Upper lobe of left lung (tissue), 6 donors: ENCODE measurements around the gene SUGP1. TPM values are rescaled to one million over a fixed set of nuclear protein-coding genes. Genes with fewer than 3 reads are reported as not detected.

ENCODE experiments used
- ATAC-seq, 2 donors: fragments of 200-7000 bp; cut with Tn5 transposase; one replicate each; pipeline ENCODE4 v1.9.1; 2022; ENCODE audit warnings: mild to moderate bottlenecking in 2 of 2, moderate library complexity in 2 of 2; ENCODE audit not compliant: low FRiP score in 2 of 2
- DNase-seq, 2 donors: peaks; one replicate each; pipeline ENCODE4 v3.0.0-alpha.2; 2019 to 2020
- H3K27ac ChIP-seq, 4 donors: fragments of 200-600 bp; sonication (generic); one replicate each; pipeline ENCODE4 v1.5.1; 2016 to 2019
- H3K27me3 ChIP-seq, 4 donors: fragments of 200-600 bp; sonication (generic); one replicate each; pipeline ENCODE4 v1.5.1; 2017 to 2019
- H3K36me3 ChIP-seq, 4 donors: fragments of 200-600 bp; sonication (generic); one replicate each; pipeline ENCODE4 v1.5.1; 2016 to 2019
- H3K4me1 ChIP-seq, 4 donors: fragments of 200-600 bp; sonication (generic); one replicate each; pipeline ENCODE4 v1.5.1; 2018 to 2019
- H3K4me3 ChIP-seq, 4 donors: fragments of 200-600 bp; sonication (generic); one replicate each; pipeline ENCODE4 v1.5.1; 2017 to 2019; ENCODE audit warnings: mild to moderate bottlenecking in 2 of 4, moderate library complexity in 1 of 4
- H3K9me3 ChIP-seq, 4 donors: fragments of 200-600 bp; sonication (generic); one replicate each; pipeline ENCODE4 v1.5.1; 2018 to 2019
- EP300 ChIP-seq, 4 donors: sonication (generic); formaldehyde crosslinking; IDR thresholded peaks; one replicate each; pipeline ENCODE4 v1.5.1; 2017; ENCODE audit warnings: antibody characterized with exemption in 4 of 4, control low read depth in 2 of 4
- POLR2A ChIP-seq, 4 donors: fragments of 450-650 bp; IDR thresholded peaks; one replicate each; pipeline ENCODE4 v1.5.1; 2016 to 2017; ENCODE audit warnings: antibody characterized with exemption in 4 of 4, mild to moderate bottlenecking in 2 of 4
- POLR2AphosphoS5 ChIP-seq, 2 donors: sonication (generic); formaldehyde crosslinking; IDR thresholded peaks; one replicate each; pipeline ENCODE4 v1.5.1; 2017; ENCODE audit warnings: antibody characterized with exemption in 2 of 2
- WGBS, 2 donors: methylation state at CpG; one replicate each; pipeline ENCODE4 v1.1.5; 2017 to 2018; 5-methylcytosine and 5-hydroxymethylcytosine counted together
- total RNA-seq, 6 donors: library from RNA; depleted of rRNA in 4 of 6; stranded (reverse); fragments of >200 nt in 4 of 6; gene quantifications; one replicate each; pipeline versions ENCODE4 v1.1.0 to v1.2.1, GENCODE V29; 2016 to 2021
- TF ChIP-seq, protein P1 (sequence below), 6 experiments: fragments of 450-650 bp in 4 of 6; fragments of 200-600 bp in 2 of 6; sonication (generic) in 2 of 6; IDR thresholded peaks; one replicate each; pipeline ENCODE4 v1.5.1; 2016 to 2019; ENCODE audit warnings: antibody characterized with exemption in 6 of 6
- donor health status: DM: no; HTN: no; CAD: no; lungs with moderate emphysema.
- donor health status: DM: no; HTN: yes; CAD: no; lungs with severe emphysema.

The SUGP1 gene
- total RNA-seq, 6 donors from 2014 or later, result 22.6 to 62.9 (median 42.6) TPM

DNA sequence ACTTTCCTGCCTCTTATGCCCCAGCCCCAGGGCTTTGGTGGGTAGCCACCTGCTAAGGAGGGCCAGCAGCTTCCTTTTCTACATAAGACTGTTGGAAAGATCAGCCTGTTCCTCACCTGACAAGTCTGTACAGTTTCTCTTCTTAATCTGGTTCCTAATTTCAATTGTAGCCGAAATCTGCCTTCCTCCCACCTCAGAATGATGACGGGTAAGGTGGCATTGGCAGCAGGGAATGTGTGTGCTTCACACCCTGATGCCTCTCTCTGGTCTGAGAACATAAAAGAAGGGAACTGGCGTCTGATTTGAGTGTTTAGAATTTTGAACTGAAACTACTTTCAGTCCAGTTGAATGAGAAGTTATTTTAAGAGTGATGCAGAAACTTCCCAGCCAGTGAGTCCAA lies 16.3 kb upstream of the SUGP1 start:
- WGBS, 2 donors, result 55 to 59% methylated on average over 3 of the region's 3 CpGs
- no peaks in the 10 kb centered on the region for H3K27me3 ChIP-seq
- no peak for ATAC-seq
- H3K9me3 ChIP-seq, result no peaks in the 10 kb centered on the region
- peaks cover 31 to 98% (median 82%) of the 10 kb centered on the region in 4 donors for H3K36me3 ChIP-seq
- TF ChIP-seq POLR2AphosphoS5 (IDR thresholded peaks at IDR 0.05), result no peak
- no peak for TF ChIP-seq POLR2A (IDR thresholded peaks at IDR 0.05)
- H3K27ac ChIP-seq, result no peak overlapping the region
- no peaks in the 10 kb centered on the region for H3K4me1 ChIP-seq
- H3K4me3 ChIP-seq, result no peak overlapping the region
- DNase-seq, result no peak

DNA sequence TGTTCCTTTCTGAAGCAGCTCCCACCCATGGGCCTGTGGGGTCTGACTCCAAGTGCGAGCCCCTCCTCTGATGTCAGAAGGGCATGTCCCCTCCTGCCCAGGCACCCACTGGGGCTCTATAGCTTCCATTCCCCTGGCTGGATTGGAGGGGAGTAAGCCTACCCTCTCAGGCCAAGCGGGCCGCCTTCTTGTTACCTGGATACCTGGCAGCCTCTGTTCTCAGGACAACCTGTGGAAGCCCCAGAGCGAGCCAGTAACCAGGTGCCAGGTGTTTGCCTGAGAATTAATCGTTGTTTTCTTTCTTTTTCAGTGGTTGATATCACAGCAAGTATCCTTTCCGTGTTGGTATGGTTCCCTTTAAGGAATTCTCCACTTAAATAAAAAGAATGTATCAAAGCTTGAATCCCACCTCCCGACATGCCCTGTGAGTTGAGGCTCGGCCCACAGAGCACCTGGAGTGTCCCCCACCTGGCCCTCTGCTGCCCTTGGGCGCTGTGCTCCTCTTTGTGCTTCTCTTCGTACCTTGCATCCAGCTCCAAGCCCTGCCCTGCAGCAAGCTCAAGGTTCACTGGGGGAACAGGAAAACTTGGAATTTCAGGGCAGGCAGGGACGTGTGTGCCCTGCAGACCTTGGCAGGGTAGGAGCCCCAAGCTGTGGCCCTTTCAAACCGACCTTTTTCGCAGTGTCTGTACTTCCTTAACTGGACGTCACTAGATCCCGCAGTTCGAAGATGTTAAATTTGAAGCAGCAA lies 15.3 kb upstream of the SUGP1 start:
- no peaks in the 10 kb centered on the region for H3K9me3 ChIP-seq
- H3K36me3 ChIP-seq, result peaks cover 26 to 98% (median 81%) of the 10 kb centered on the region in 4 donors
- no peak for TF ChIP-seq POLR2AphosphoS5 (IDR thresholded peaks at IDR 0.05)
- TF ChIP-seq POLR2A (IDR thresholded peaks at IDR 0.05), result no peak
- TF ChIP-seq, protein P1, sequence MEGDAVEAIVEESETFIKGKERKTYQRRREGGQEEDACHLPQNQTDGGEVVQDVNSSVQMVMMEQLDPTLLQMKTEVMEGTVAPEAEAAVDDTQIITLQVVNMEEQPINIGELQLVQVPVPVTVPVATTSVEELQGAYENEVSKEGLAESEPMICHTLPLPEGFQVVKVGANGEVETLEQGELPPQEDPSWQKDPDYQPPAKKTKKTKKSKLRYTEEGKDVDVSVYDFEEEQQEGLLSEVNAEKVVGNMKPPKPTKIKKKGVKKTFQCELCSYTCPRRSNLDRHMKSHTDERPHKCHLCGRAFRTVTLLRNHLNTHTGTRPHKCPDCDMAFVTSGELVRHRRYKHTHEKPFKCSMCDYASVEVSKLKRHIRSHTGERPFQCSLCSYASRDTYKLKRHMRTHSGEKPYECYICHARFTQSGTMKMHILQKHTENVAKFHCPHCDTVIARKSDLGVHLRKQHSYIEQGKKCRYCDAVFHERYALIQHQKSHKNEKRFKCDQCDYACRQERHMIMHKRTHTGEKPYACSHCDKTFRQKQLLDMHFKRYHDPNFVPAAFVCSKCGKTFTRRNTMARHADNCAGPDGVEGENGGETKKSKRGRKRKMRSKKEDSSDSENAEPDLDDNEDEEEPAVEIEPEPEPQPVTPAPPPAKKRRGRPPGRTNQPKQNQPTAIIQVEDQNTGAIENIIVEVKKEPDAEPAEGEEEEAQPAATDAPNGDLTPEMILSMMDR (IDR thresholded peaks at IDR 0.05), result no peak
- no peak for TF ChIP-seq EP300 (IDR thresholded peaks at IDR 0.05)
- ATAC-seq (no peak), DNase-seq (no peak)
- no peaks in the 10 kb centered on the region for H3K4me1 ChIP-seq
- H3K27ac ChIP-seq, result no peak overlapping the region
- H3K4me3 ChIP-seq, result no peak overlapping the region
- 92% methylated on average over 16 of the region's 16 CpGs for WGBS, 2 donors
- no peaks in the 10 kb centered on the region for H3K27me3 ChIP-seq

DNA sequence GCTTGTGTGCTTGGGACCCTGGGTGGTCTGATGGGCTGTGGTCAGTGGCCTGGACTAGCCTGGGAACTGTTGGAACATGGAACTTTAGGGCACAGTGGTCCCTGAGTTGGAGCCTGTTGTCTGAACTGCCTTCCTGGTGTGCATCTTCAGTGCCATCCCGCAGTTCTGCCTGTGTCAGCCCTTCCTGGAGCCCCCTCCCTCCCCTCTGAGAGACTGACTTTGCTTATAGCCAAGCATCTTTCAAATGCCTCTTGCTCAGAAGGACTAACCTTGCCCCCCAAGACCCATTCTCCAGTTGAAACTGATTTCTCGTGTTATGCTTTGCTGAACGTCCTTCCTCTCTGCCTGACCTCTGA lies 14.7 kb upstream of the SUGP1 start:
- Histone ChIP-seq H3K27me3 (no peaks in the 10 kb centered on the region), H3K27ac (no peak overlapping the region), H3K4me1 (no peaks in the 10 kb centered on the region), H3K36me3 (peaks cover 28 to 98% (median 85%) of the 10 kb centered on the region in 4 donors), H3K9me3 (no peaks in the 10 kb centered on the region), H3K4me3 (no peak overlapping the region)
- TF ChIP-seq POLR2A (IDR thresholded peaks at IDR 0.05) (no peak), EP300 (IDR thresholded peaks at IDR 0.05) (no peak), POLR2AphosphoS5 (IDR thresholded peaks at IDR 0.05) (no peak)
- TF ChIP-seq, protein P1 (IDR thresholded peaks at IDR 0.05), result no peak
- DNase-seq (no peak), ATAC-seq (peak in 1 of 2 donors; percentile 19)
- 84 to 92% methylated on average over 3 of the region's 3 CpGs for WGBS, 2 donors

DNA sequence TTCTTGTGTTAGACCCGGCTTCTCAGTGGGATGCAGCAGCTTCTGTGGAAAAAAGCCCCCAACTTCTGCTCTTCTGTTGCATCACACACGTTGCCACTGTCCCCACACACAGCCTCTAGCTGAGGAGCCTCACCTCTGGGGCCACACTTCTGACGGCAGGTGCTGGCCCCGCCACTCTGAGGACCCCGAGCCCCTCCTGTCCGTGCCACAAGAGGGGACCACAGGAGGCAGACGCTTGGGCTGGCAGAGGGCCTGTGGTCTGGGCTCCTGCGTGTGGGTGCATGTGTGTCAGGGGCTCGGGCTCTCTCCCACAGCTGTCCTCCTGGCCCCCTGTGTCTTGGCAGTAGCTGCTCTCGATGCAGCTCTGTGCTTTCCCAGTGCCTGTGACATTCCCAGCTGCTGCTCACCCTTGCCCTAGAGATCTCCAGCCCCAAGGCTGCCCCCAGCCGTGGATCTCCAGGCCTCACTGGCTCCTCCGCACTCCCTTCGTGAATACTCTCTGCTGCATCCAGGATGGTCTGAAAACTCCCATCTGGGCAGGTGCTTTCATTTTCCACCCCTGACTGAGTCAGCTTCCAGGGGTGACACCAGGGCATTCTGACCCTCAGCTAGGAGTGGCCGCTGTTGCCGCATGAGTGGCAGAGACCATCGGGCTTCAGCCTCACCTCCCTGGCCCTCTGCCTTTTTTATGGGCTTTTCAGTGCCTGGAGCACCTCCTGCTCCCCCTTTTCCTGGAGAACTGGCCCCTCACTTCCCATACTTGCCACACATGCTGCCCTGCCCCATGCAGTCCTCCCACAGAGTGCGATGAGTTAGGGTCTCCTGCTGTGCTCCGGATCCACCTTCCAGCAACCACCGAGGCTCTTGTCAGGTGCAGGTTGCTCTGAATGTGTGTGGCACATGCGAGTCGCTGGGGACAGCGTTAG lies 14.0 kb upstream of the SUGP1 start:
- 86 to 91% methylated on average over 13 to 20 of the region's 22 CpGs for WGBS, 2 donors
- no peaks in the 10 kb centered on the region for H3K9me3 ChIP-seq
- peaks cover 28 to 98% (median 86%) of the 10 kb centered on the region in 4 donors for H3K36me3 ChIP-seq
- no peak overlapping the region for H3K27ac ChIP-seq
- TF ChIP-seq POLR2A (IDR thresholded peaks at IDR 0.05) (no peak), EP300 (IDR thresholded peaks at IDR 0.05) (no peak), POLR2AphosphoS5 (IDR thresholded peaks at IDR 0.05) (no peak)
- TF ChIP-seq, protein P1 (IDR thresholded peaks at IDR 0.05), result no peak
- no peak overlapping the region for H3K4me3 ChIP-seq
- ATAC-seq (no peak), DNase-seq (no peak)
- no peaks in the 10 kb centered on the region for H3K27me3 ChIP-seq
- H3K4me1 ChIP-seq, result no peaks in the 10 kb centered on the region

DNA sequence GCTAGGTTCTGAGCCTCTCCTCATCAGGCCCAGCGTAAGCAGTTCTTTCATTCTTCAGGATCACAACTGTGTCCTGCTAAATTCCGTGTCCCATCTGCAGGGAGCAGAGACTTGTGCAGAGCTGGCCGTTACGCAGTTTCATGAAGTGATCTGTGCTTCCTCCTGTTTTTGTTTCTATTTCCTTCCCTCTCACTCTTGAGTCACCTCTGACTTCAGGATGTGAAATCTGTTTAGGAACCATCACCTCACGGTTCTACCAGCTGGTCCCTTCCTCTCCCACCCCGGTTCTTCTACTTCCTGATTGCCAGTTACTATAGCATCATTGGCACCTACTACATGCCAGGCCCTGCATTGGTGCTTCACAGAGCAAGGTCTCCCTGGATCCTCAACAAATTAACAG lies 8.8 kb upstream of the SUGP1 start:
- ATAC-seq, result peak in 1 of 2 donors; percentile 41
- peaks cover 4 to 86% (median 62%) of the 10 kb centered on the region in 4 donors for H3K36me3 ChIP-seq
- H3K27me3 ChIP-seq, result no peaks in the 10 kb centered on the region
- no peak for DNase-seq
- no peak overlapping the region for H3K4me3 ChIP-seq
- H3K9me3 ChIP-seq, result no peaks in the 10 kb centered on the region
- peak overlapping the region in 1 of 4 donors; percentile 64 for H3K27ac ChIP-seq
- 44 to 50% methylated on average over 6 of the region's 6 CpGs for WGBS, 2 donors
- peaks cover under 1 to 13% (median 4%) of the 10 kb centered on the region in 4 donors for H3K4me1 ChIP-seq
- TF ChIP-seq EP300 (IDR thresholded peaks at IDR 0.05), result no peak
- TF ChIP-seq, protein P1 (IDR thresholded peaks at IDR 0.05), result no peak
- TF ChIP-seq POLR2A (IDR thresholded peaks at IDR 0.05), result no peak
- TF ChIP-seq POLR2AphosphoS5 (IDR thresholded peaks at IDR 0.05), result no peak
